HG03066 (cell line): Measurements from ENCODE around the gene NPVF.

Source experiments
- ATAC-seq: cut with Tn5 transposase; IDR thresholded peaks from one replicate; pipeline ENCODE4 v1.9.1; 2021; ENCODE audit warnings: low read depth; ENCODE audit not compliant: unreplicated experiment

The NPVF gene

GRCh38 chr7:25238066-25238725 is 9.9 kb upstream of the NPVF start:
- ATAC-seq = no peak

- no peak for ATAC-seq
Measured at GRCh38 chr7:25235471-25235870, 7.2 kb upstream of the NPVF start.

- no peak for ATAC-seq
Measured at GRCh38 chr7:25234336-25234735, 6.0 kb upstream of the NPVF start.

- ATAC-seq = no peak
Measured at GRCh38 chr7:25223206-25223605, 5.1 kb downstream of the NPVF start.

- no peak for ATAC-seq
Measured at GRCh38 chr7:25222666-25223065, 5.6 kb downstream of the NPVF start.

GRCh38 chr7:25221009-25221408 is 7.3 kb downstream of the NPVF start:
- ATAC-seq = no peak

GRCh38 chr7:25218191-25218590 is 10.1 kb downstream of the NPVF start:
- no peak for ATAC-seq

- no peak for ATAC-seq
Measured at GRCh38 chr7:25216837-25217236, 11.4 kb downstream of the NPVF start.

GRCh38 chr7:25215694-25216335 is 12.5 kb downstream of the NPVF start:
- no peak for ATAC-seq

GRCh38 chr7:25208525-25209221 is 19.6 kb downstream of the NPVF start:
- no peak for ATAC-seq

GRCh38 chr7:25207887-25208286 is 20.4 kb downstream of the NPVF start:
- ATAC-seq = no peak

GRCh38 chr7:25206765-25207164 is 21.5 kb downstream of the NPVF start:
- ATAC-seq = no peak

- no peak for ATAC-seq
Measured at GRCh38 chr7:25196132-25196896, 32.0 kb downstream of the NPVF start.

- no peak for ATAC-seq
Measured at GRCh38 chr7:25194036-25194435, 34.2 kb downstream of the NPVF start.

- no peak for ATAC-seq
Measured at GRCh38 chr7:25192043-25192442, 36.2 kb downstream of the NPVF start.

- ATAC-seq = no peak
Measured at GRCh38 chr7:25189197-25189596, 39.1 kb downstream of the NPVF start.

GRCh38 chr7:25187932-25188331 is 40.4 kb downstream of the NPVF start:
- ATAC-seq = no peak

- ATAC-seq = no peak
Measured at GRCh38 chr7:25186436-25186835, 41.9 kb downstream of the NPVF start.

GRCh38 chr7:25181532-25181931 is 46.8 kb downstream of the NPVF start:
- ATAC-seq = no peak

- ATAC-seq = no peak
Measured at GRCh38 chr7:25180946-25181345, 47.3 kb downstream of the NPVF start.

GRCh38 chr7:25180592-25180923 is 47.7 kb downstream of the NPVF start:
- peak; percentile 35 for ATAC-seq
